GM19452 (cell line): ENCODE data around the gene PARD3.

Experiments
- ATAC-seq: cut with Tn5 transposase; IDR thresholded peaks from one replicate; pipeline ENCODE4 v1.9.1; 2021; ENCODE audit not compliant: unreplicated experiment

PARD3 gene

GRCh38 chr10:34121125-34121753, 693.9 kb downstream of the PARD3 start:
- ATAC-seq, result no peak

GRCh38 chr10:34119456-34119855, 695.6 kb downstream of the PARD3 start:
- no peak for ATAC-seq

- no peak for ATAC-seq
Measured at GRCh38 chr10:34116681-34117271, 698.3 kb downstream of the PARD3 start.

GRCh38 chr10:34116220-34116641, 698.9 kb downstream of the PARD3 start:
- ATAC-seq, result no peak

GRCh38 chr10:34114914-34115313, 700.2 kb downstream of the PARD3 start:
- ATAC-seq, result no peak

- no peak for ATAC-seq
Measured at GRCh38 chr10:34113504-34114225, 701.4 kb downstream of the PARD3 start.

- no peak for ATAC-seq
Measured at GRCh38 chr10:34112171-34112782, 702.8 kb downstream of the PARD3 start.

GRCh38 chr10:34111179-34111578, 703.9 kb downstream of the PARD3 start:
- no peak for ATAC-seq

GRCh38 chr10:34109952-34110702, 705.0 kb downstream of the PARD3 start:
- ATAC-seq, result no peak

GRCh38 chr10:34109495-34109894, 705.6 kb downstream of the PARD3 start:
- no peak for ATAC-seq

GRCh38 chr10:34107626-34108516, 707.2 kb downstream of the PARD3 start:
- no peak for ATAC-seq

- no peak for ATAC-seq
Measured at GRCh38 chr10:34106356-34106885, 708.7 kb downstream of the PARD3 start.

GRCh38 chr10:34104829-34105572, 710.1 kb downstream of the PARD3 start:
- no peak for ATAC-seq

GRCh38 chr10:34102893-34103506, 712.1 kb downstream of the PARD3 start:
- ATAC-seq, result no peak

- ATAC-seq, result no peak
Measured at GRCh38 chr10:34102237-34102673, 712.8 kb downstream of the PARD3 start.

- no peak for ATAC-seq
Measured at GRCh38 chr10:34101001-34101400, 714.1 kb downstream of the PARD3 start.

- ATAC-seq, result no peak
Measured at GRCh38 chr10:34098821-34099567, 716.1 kb downstream of the PARD3 start.

GRCh38 chr10:34097682-34098081, 717.4 kb downstream of the PARD3 start:
- no peak for ATAC-seq
